CD4-positive, alpha-beta T cell treated with Interferon gamma for 1 hour (primary cell): Measurements from ENCODE around the gene NT5DC1.

ENCODE experiments used
- DNase-seq: peaks from one replicate; pipeline ENCODE4 v3.0.0-alpha.2; 2020

Gene NT5DC1

GRCh38 chr6:116200619-116201249, 100.1 kb downstream of the NT5DC1 start:
- no peak for DNase-seq

GRCh38 chr6:116201538-116201937, 100.9 kb downstream of the NT5DC1 start:
- no peak for DNase-seq

GRCh38 chr6:116205281-116205680, 104.6 kb downstream of the NT5DC1 start:
- no peak for DNase-seq

DNA sequence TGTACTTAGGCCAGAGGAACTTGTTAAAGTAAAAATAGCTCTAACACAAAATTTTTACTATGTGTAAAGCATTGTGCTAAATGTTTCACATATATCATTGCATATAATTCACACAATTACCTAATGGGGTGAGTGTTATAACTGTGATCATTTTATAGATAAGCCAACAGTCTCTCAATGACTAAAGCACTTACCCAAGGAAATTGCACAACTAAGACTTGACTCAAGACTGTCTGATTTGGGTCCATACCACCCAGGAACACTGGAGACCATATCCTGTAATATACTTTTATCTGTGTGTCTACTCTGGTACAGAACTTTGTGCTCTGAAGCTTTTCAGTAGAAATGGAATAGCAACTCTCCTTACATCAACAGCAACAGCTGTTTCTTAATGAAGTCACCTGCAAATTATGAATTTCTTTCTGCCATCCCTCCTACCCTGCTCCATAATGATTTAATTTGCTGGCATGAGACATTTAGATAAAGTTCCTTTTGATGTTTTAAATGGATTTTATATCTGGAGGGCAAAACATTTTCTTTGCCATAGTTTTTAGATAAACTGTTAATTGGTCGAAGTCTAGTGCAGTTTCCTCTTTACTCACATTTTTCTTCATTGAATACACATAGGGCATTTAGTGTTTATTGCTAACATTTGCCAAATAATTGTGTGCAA, 105.7 kb downstream of the NT5DC1 start:
- no peak for DNase-seq

DNA sequence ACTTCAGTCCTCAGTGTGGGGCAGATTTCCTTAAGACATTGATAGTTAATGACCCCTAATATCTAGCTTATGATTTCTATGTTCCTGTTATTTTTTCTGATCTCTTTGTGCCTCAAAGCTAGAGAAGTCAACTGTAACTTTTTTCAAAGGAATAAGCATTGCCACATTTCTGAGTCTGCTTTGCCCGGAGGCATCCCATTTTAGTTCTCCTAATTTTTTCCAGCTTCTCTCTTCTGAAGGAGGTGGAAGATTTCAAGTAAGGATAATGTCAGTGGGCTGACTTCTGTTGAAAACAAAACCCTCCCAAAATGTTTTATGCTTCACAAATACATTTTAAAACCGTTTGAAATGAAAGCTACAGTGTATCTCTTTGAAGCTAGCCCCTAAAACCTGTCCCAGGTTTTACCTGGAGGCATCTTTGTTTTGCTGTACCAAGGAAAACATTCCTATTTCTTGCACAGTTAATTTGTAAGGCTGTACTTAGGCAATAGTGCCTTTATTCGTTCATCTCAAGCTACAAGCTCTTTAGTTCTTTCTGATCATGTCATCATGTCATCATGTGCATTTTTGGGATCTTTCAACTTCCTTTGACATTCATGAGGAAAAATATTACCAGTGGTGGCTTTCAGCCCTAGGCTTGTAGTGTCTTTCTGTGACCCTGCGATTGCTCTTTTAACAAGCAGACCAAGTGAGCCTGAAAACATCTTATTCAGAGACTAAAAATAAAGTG, 107.6 kb downstream of the NT5DC1 start:
- no peak for DNase-seq

- no peak for DNase-seq
Observed at GRCh38 chr6:116210316-116210715, 109.7 kb downstream of the NT5DC1 start.

DNA sequence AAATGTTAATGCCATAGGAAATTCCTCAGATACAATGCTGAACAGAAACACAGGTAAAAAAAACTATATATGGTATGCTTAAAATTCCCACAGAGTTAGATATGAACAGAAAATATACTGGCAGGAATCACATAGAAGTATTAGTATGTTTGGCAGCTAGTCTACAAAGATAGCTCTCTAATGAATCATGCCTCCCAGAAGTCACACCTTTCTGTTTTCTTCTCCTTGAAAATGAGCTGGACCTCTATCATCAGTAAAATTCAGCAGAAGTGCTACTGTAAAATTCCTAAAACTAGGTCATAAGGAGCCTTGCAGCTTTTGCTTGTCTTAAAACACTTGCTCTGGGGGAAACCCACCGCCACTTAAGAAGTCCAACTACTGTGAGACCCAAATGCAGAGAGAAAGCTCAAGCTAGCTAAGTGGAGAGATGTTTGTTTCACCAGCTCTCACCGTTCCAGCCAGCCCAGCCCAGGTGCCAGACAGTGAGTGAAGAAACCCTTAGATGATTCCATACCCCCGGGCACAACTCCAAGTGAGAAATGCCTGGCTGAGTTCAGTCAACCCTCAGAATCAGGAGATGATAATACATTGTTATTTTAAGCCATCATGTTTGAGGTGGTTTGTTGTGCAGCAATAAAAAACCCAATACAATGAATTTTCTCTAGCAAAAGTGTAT, 110.2 kb downstream of the NT5DC1 start:
- no peak for DNase-seq

- no peak for DNase-seq
Observed at GRCh38 chr6:116214681-116215080, 114.0 kb downstream of the NT5DC1 start.

DNA sequence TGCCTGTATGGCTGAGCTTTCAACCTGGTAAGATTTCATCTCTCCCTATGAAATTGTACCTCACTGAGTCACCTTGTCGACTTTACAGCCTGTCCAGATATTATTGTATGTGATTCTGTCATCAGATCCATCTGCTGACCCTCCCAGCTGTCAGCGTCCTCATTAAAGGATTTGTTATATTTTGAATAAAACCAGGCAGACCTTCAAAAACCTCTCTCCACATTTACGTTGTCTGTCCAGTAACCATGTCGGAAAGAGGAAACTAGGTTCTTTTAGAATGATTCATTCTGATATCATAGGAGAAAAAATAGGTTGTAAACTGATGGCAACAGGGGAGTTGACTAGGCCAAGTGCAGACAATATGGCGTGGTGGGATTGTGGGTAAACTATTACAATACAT, 114.8 kb downstream of the NT5DC1 start:
- no peak for DNase-seq

DNA sequence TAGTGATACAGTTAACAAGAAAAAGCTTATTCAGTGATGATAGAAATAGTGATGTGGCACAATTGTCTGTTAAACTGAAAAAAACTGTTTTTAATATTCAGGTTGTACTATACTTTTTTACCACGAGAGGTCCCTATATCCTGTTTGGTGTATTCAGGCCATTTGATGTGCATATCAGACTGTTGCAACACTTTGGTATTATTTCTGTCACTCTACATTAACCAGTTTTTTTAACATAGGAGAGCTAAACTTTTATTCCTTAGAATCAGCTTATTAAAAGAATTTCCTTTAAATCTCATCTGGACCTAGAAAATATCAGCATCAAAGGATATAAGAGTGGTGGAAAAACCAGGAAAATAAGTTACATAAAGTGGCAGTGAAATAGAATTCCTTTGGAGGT, 116.4 kb downstream of the NT5DC1 start:
- no peak for DNase-seq

GRCh38 chr6:116218172-116218633, 117.5 kb downstream of the NT5DC1 start:
- no peak for DNase-seq

- no peak for DNase-seq
Observed at GRCh38 chr6:116218866-116219265, 118.2 kb downstream of the NT5DC1 start.

DNA sequence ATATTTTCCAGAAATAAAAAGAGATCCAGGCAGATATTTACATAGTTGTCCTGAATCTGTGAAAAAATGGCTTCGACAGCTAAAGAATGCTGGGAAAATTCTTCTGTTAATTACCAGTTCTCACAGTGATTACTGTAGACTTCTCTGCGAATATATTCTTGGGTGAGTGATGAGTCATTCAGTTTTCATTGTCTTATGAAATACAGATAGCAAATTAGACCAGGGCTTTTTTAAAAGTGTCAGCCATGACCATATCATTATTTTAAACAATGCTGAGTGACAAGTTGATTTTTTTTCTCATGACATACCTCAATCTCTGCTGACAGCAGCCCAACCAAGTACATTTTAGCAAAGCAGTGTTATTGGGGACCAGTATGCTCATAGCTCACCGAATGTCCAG, 120.4 kb downstream of the NT5DC1 start:
- no peak for DNase-seq

GRCh38 chr6:116221911-116222310, 121.3 kb downstream of the NT5DC1 start:
- DNase-seq, result no peak

DNA sequence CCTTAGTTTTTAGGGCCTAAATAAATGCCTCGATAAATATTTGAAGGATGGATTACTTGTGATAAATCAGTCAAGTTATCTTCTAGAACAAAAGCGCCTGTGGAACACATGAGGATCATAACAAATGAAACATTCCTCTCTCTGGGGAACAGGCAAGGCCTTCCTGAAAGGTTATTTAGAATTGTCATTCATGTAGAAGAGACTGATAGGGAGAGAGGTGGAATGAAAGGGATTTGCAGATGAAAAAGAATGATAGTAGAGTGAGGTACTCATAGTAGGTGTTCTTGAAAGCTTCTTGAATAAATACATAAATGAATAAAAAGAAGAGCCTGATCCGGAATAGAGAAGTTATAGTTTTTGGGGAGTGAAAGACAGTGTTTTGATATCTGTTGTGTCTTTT, 122.7 kb downstream of the NT5DC1 start:
- DNase-seq, result no peak

DNA sequence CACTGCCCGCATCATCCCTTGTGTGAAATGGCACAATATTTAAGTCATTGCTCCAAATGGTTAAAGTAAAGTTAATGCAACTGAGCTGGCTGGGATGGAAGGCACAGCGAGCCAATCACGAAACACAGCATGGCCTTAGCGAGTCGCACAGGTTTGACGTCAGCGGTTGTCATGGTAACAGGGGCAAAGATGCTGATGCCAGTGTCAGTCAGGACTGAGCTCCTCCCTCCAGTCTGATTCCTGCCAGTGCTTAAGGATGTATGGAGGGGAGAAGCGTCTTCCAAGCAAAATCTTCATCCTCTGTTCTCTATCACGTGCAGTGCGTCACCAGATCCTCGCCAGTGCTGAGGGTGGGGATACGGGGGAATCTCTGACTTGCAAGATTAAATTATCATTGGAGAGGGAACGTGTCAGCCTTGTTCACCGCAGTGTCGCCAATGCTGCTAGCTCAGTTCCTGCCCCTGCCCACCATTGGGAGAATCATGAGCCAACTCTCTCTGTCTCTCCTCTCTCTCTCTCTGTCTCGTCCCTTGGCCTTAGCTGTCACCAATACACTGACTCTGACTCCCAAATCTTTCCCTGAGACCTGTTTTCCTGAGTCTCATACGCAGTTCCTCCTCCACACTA, 128.7 kb downstream of the NT5DC1 start:
- DNase-seq, result no peak

GRCh38 chr6:116234689-116235088, 134.0 kb downstream of the NT5DC1 start:
- no peak for DNase-seq

- no peak for DNase-seq
Observed at GRCh38 chr6:116238083-116238482, 137.4 kb downstream of the NT5DC1 start.

GRCh38 chr6:116239256-116239655, 138.6 kb downstream of the NT5DC1 start:
- no peak for DNase-seq

GRCh38 chr6:116239856-116240255, 139.2 kb downstream of the NT5DC1 start:
- DNase-seq, result no peak

DNA sequence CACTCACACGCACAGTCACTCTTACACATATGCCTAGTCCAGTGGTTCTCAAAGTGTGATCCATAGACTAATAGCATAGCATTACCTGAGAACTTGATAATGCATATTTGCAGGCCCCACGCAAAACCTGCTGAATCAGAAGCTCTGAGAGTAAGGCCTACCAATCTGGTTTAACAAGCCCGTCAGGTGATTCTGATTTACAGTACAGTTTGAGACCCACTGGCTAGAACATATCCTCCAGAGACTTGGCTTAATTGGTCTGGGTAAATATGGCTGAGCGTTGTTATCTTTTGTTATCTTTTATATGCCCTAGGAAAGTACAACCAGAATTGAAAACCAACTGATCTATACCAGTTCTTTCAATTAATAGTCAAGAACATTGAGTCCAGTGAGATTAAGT, 143.6 kb downstream of the NT5DC1 start:
- no peak for DNase-seq

DNA sequence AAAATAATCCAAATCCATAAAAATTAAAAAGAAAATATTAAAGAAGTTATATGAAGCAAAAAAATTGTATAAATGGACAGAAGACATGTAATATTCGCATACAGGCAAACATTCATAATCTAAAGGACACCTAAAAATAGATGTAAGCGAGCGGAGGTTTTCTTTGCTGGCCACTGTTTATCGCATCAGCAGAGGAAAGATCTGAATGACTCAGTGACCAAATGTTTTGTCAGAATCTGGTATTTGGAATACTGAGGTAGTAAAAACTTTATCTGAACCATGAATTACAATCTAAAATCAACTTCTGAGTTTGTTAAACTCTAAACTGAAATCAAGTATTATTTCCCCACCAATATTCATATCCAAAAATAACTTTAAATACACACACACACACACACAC, 145.4 kb downstream of the NT5DC1 start:
- no peak for DNase-seq

DNA sequence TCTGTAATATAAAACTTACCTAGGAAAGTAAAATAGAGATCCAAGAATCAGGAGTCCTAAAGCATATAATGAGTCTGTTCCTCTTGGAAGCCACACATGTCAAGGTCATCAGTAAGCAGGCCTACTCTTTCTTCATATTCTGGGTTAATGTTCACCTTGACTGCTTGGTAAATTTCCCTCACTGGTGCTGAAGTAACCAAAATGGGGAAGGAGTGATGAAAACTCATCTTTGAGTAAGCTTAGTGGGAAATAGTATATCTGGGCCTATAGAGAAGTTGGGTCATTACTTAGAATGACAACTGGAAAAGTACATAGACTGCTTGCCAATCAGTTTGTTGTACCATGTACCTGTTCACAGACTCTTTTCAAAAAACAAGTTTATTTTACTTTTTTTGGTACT, 146.6 kb downstream of the NT5DC1 start:
- DNase-seq, result no peak
